ENCODE data around the gene ATF7IP.
"Not testable (repeated sequence)": the region's sequence is repeated elsewhere in the genome, so short reads cannot be mapped to it uniquely, and the experiment has no call there.

The ATF7IP gene, protein sequence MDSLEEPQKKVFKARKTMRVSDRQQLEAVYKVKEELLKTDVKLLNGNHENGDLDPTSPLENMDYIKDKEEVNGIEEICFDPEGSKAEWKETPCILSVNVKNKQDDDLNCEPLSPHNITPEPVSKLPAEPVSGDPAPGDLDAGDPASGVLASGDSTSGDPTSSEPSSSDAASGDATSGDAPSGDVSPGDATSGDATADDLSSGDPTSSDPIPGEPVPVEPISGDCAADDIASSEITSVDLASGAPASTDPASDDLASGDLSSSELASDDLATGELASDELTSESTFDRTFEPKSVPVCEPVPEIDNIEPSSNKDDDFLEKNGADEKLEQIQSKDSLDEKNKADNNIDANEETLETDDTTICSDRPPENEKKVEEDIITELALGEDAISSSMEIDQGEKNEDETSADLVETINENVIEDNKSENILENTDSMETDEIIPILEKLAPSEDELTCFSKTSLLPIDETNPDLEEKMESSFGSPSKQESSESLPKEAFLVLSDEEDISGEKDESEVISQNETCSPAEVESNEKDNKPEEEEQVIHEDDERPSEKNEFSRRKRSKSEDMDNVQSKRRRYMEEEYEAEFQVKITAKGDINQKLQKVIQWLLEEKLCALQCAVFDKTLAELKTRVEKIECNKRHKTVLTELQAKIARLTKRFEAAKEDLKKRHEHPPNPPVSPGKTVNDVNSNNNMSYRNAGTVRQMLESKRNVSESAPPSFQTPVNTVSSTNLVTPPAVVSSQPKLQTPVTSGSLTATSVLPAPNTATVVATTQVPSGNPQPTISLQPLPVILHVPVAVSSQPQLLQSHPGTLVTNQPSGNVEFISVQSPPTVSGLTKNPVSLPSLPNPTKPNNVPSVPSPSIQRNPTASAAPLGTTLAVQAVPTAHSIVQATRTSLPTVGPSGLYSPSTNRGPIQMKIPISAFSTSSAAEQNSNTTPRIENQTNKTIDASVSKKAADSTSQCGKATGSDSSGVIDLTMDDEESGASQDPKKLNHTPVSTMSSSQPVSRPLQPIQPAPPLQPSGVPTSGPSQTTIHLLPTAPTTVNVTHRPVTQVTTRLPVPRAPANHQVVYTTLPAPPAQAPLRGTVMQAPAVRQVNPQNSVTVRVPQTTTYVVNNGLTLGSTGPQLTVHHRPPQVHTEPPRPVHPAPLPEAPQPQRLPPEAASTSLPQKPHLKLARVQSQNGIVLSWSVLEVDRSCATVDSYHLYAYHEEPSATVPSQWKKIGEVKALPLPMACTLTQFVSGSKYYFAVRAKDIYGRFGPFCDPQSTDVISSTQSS

DNA sequence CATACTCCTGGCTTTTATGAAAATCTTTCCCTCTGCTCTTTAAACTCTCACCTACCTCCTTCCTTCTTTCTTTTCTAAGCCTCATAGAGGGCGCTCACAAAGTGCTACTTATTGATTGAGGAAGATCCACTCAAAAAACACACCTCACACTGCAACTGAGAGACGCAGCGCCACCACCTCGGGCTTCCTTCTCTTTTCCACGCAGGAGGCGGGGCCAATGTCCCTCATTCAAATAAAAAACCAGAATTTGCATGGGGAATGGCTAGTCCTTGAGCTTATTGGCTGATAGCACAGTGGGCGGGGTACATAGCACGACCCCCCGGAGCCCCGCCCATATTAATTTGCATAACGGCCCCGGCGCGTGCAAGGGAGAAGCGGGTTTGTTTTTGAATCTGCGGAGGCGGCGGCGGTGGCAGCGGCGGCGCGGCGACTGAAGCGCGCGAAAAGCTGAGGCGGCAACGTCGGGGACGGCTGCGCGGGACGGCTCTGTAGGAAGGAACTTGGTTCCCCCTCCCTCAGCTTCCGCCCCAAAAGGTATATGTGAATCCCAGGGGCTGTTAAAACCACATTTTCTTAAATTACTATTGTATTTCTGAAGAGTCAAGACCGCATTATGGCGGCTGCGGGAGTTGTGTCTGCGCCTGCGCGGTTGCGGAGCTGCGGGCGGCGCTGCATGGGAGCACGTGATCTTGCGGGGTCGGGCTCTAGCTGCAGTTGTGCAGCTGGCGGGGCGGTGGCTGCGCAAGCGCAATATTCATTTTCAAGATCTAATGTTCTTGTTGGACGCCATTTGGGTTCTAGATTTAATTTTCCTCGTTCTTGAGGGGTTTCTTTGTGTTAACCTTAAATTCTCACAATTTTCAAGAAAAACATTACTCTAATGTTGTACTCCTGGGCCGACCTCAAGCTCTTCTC lies at the start of gene ATF7IP:
ATF7IP (plus strand) TSS at position 389 of the 915 bp plus-strand sequence. CDS start 58,234 bp downstream, outside the sequence.
- TF ChIP-seq, protein P1, sequence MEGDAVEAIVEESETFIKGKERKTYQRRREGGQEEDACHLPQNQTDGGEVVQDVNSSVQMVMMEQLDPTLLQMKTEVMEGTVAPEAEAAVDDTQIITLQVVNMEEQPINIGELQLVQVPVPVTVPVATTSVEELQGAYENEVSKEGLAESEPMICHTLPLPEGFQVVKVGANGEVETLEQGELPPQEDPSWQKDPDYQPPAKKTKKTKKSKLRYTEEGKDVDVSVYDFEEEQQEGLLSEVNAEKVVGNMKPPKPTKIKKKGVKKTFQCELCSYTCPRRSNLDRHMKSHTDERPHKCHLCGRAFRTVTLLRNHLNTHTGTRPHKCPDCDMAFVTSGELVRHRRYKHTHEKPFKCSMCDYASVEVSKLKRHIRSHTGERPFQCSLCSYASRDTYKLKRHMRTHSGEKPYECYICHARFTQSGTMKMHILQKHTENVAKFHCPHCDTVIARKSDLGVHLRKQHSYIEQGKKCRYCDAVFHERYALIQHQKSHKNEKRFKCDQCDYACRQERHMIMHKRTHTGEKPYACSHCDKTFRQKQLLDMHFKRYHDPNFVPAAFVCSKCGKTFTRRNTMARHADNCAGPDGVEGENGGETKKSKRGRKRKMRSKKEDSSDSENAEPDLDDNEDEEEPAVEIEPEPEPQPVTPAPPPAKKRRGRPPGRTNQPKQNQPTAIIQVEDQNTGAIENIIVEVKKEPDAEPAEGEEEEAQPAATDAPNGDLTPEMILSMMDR (IDR thresholded peaks at IDR 0.05; ENCODE audit: low read depth, low read length) = peak; percentile 35
- DNase-seq (ENCODE audit: extremely low read depth, low read depth) = peak; percentile 93

DNA sequence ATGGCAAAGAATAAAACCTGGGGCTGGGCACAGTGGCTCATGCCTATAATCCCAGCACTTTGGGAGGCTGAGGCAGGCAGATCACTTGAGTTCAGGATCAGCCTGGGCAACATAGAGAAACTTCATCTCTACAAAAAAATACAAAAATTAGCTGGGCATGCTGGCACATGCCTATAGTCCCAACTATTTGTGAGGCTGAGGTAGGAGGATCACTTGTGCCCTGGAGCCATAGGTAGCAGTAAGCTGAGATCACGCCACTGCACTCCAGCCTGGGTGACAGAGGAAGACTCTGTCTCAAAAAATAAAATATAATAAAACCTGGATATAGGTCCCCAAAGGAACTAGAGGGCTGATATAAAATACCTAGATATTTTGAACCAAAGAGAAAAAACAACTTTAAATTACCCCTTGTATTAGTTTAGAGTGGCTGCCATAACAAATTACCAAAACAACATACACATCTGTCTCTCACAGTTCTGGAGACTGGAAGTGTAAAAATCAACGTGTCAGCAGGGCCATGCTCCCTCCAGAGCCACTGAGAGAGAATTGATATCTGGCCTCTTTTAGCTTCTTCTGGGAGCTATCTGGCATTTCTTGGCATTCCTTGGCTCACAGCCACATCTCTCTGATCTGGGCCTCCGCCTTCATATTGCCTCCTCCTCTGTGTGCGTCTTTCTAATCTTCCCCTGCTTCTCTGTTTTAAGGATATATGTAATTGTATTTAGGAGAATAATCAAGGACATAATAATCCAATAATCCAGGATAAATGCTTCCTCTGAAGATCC lies 47.9 kb upstream of the ATF7IP start:
- no peak for DNase-seq (ENCODE audit: extremely low read depth, low read depth)
- TF ChIP-seq, protein P1 (IDR thresholded peaks at IDR 0.05; ENCODE audit: low read depth, low read length) = no peak

DNA sequence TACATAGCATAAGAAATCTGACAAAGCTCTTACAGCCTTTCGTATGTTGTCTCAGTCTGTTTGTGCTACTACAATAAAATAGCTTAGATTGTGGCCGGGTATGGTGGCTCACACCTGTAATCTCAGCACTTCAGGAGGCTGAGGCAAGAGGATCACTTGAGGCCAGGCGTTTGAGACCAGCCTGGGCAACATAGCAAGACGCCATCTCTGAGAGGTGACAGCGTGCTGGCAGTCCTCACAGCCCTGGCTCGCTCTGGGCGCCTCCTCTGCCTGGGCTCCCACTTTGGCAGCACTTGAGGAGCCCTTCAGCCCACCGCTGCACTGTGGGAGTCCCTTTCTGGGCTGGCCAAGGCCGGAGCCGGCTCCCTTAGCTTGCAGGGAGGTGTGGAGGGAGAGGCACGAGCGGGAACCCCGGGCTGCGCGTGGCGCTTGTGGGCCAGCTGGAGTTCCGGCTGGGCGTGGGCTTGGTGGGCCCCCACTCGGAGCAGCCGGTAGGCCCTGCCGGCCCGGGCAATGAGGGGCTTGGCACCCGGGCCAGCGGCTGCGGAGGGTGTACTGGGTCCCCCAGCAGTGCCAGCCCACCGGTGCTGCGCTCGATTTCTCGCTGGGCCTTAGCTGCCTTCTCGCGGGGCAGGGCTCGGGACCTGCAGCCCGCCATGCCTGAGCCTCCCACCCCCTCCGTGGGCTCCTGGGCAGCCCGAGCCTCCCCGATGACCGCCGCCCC lies 45.6 kb upstream of the ATF7IP start:
- not testable (repeated sequence) for DNase-seq (ENCODE audit: extremely low read depth, low read depth)

DNA sequence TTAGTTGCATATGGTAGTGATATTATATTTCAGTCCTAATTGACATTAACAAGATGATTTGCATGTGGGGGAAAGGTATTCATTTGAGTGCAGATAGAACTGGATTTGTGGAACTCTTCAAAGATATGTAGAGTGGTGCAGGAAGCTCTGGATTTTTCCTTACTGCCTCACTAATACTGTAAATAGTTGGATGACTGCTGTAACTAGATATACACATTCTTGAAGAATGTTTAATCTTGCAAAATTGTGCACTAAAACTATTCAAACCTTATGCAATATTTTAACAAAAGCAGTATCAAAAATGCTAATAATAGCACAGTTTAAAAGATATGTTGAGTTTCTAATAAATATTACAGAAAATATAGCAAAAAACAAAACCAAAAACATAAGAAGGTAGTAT lies 43.1 kb upstream of the ATF7IP start:
- TF ChIP-seq, protein P1 (IDR thresholded peaks at IDR 0.05; ENCODE audit: low read depth, low read length) = no peak
- DNase-seq (ENCODE audit: extremely low read depth, low read depth) = peak; percentile 1

DNA sequence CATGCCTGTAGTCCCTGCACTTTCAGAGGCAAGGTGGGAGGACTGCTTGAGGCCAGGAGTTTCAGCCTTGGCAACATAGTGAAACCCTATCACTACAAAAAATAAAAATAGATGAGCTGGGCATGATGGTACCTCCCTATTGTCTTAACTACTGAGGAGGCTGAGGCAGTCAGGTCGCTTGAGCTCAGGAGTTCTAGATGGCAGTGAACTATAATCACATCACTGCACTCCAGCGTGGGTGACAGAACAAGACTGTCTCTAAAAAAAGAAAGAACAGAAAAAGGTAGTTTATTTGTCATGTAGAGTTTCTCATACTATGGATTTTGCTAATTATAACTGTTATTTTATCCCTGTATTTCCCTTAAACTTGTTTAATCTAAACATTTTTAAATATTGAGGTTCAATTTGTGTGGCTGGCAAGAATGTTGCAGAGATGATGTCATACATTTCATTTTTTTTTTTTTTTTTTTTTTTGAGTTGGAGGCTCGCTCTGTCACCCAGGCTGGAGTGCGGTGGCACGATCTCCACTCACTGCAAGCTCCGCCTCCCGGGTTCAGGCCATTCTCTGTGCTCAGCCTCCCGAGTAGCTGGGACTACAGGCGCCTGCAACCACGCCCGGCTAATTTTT lies 39.7 kb upstream of the ATF7IP start:
- TF ChIP-seq, protein P1 (IDR thresholded peaks at IDR 0.05; ENCODE audit: low read depth, low read length) = no peak
- DNase-seq (ENCODE audit: extremely low read depth, low read depth) = no peak

DNA sequence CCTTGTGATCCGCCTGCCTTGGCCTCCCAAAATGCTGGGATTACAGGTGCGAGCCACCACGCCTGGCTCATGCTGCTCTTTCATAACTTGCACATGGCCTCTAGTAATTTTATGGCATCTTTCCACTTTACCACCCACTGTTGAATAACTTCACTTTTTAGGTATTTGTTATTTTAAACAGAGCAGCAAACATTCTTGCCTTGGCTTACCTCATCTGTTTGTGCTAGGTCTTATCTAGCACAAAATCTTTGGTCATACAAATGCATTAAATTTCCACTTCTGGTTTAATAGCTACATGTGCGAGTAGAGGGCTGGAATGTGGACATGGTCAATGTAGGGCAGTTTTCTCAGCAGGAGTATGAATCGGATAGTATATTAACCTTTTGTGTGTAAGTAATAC lies 38.8 kb upstream of the ATF7IP start:
- TF ChIP-seq, protein P1 (IDR thresholded peaks at IDR 0.05; ENCODE audit: low read depth, low read length) = no peak
- DNase-seq (ENCODE audit: extremely low read depth, low read depth) = no peak
